GM18909 (cell line): ENCODE measurements around the gene BCL6B.
"Not testable (repeated sequence)": the region's sequence is repeated elsewhere in the genome, so short reads cannot be mapped to it uniquely, and the experiment has no call there.

ENCODE experiments used
- ATAC-seq: cut with Tn5 transposase; IDR thresholded peaks from one replicate; pipeline ENCODE4 v1.9.1; 2021; ENCODE audit warnings: mild to moderate bottlenecking; ENCODE audit not compliant: unreplicated experiment, poor library complexity

The BCL6B gene

DNA sequence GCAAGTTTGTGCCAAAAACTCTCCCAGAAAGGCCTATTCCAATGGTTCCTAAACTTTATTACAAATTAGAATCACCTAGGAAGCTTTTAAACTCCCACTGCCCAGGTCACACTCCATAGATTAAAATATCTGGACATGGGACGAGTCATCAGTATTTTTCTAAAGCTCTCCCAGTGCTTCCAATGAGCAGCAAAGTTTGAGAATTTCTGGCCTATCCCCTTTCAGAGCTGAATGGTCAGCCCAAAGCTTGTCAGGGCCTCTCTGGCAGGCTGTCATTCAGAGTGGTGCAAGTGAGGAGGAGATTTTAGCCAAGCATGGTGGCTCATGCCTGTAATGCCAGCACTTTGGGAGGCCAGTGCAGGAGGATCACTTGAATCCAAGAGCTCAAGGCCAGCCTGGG, 2.4 kb downstream of the BCL6B start:
- ATAC-seq, result no peak

- no peak for ATAC-seq
Measured at GRCh38 chr17:7026471-7027115, 3.7 kb downstream of the BCL6B start.

GRCh38 chr17:7027335-7027734, 4.5 kb downstream of the BCL6B start:
- no peak for ATAC-seq

DNA sequence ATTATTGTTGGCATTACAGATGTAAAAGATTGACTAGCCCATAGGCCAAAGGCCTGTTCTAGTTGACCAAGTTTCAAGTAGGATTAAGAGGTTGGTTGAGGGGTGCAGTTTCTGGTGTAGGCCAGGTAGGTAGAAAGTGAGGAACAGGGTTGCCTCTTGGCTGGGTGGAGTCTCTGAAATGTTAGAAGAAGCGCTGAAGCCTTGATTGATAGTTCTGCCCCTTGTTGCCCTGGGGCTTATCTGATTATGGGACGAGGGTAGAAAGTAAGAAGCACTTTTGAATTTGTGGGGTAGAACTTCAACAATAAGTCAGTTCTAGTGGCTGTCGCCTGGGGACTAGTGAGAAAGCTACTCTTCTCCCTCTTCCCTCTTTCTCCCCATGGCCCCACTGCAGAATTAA, 6.2 kb downstream of the BCL6B start:
- ATAC-seq, result no peak

DNA sequence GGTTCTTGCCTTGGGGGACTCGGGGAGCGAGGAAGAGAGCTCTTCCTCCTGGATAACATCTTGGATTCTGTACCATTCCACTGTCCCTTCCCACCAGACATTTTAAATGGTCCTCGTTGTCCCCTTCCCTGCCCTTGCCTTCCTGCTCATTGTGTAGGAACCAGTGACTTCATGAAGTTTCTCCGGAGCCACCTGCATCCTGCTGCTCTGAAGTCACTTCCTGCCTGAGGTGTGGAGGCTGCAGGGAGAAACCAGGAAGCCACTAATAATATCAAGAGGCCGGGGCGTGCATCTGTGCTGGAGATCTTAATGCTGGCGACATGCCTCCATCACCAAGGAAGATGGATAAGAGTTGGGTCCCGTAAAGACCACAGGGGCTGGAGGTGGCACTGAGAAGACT, 6.8 kb downstream of the BCL6B start:
- no peak for ATAC-seq

DNA sequence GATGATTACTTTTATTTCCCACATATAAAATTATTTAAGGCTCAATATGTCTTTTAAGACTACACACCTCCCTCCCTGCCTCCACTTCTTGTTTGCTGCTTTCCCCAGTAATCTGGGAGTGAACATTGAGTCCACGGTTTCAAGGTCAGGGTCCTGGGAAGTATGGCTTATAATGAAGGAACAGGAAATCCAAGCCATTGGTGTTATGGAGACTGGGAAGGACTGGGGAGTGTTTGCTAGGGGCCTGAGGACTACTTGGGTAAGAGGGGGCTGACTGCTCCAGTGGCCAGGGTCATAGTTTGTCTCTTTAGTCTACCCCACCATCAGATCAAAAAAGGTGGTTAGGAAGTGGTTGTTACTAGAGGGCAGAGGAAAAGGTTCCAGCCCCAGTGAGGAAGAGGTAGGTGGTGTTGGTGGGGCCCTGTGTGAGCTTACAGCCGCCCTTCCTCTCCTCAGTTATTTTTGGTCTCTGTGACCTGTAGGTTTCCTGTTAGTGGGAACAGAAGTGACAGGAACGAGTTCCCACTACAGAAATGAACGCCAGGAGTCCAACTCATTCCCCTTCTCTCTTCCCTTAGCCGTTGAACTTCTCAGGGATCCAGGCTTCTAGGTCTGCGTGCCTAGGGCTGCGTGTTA, 12.2 kb downstream of the BCL6B start:
- ATAC-seq, result peak; percentile 11

GRCh38 chr17:7035591-7036368, 12.9 kb downstream of the BCL6B start, which contains the start of gene SLC16A13:
Gene SLC16A13, plus strand, starts transcription at chr17:7036015. Its CDS starts 368 bp downstream, at chr17:7036383.
- ATAC-seq, result peak; percentile 90

- ATAC-seq, result no peak
Measured at GRCh38 chr17:7038025-7038862, 15.4 kb downstream of the BCL6B start.

- ATAC-seq, result no peak
Measured at GRCh38 chr17:7039832-7040231, 17.0 kb downstream of the BCL6B start.

DNA sequence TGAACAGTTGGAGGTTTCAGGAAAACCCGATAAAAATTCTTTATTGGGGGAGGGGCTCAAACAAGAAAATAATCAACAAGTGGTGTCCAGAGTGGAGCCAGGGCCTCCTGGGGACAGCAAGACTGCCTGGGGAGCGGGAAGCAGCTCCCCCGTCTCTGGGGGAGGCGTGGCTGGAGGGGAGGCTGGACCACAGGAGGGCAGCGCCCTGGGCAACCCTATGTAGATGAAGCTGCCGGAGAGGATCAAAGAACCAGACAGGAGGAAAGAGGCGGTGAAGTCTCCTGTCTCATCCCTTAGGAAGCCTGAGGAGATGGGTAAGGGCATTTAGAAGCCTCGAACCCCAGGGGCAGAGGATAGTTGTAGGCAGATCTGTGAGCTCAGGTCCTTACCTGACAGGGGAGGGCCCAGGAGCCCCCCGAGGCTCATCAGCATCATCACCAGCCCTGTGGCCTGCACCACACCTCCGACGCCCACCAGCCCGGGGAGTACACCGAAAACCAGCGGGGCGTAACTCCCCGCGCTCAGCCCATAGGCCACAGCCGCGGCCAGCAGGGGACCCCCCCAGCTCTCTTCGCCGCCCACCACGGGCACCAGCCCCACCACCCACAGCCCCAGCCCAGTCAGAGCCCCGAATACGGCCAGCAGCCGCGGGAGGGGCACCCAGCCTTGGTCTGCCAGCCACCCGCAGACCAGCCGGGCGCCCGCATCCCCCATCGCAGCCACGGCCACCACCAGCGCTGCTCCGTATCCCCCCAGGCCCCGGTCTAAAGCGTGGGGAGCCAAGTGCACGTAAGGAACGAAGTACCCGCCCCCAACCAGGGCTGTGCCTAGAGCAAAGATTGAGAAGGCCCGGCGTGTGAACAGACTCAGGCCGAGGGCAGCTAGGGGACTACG, 19.0 kb downstream of the BCL6B start:
- ATAC-seq, result no peak

DNA sequence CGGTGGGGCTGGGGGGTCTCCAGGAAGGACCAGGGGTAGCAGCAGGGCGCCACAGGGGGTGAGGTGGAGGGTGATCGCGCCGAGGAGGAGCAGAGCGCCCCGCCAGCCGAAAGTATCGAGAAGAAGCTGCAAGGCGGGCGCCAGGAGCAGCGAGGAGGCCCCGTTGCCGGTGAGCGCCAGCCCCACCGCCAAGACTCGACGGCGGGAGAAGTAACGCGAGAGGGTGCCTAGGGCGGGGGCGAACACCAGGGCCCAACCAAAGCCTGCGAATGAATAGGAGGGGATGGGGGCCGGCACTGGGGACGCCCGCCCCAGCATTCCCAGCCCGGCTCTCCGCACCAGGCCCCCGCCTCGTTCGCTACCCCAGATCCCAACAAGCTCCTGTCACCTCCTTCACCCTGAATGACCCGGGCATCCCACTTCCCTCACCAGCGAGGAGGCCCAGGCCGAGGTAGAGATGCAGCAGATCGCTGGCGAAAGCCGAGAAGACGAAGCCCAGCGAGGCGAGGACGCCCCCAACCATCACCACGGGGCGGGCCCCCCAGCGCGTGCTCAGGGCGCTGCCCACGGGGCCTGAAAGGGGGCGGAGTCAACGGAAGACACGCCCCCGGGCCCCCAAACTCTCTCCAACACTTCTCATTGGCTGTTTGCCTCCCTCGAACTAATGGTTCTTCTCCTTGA, 19.8 kb downstream of the BCL6B start:
- no peak for ATAC-seq

GRCh38 chr17:7043182-7043496, 20.3 kb downstream of the BCL6B start:
- no peak for ATAC-seq

GRCh38 chr17:7043497-7044198, 20.8 kb downstream of the BCL6B start, which contains the start of gene SLC16A11:
Gene SLC16A11, minus strand, starts transcription at chr17:7044092. Its CDS starts 579 bp downstream, at chr17:7043513.
- ATAC-seq, result no peak

DNA sequence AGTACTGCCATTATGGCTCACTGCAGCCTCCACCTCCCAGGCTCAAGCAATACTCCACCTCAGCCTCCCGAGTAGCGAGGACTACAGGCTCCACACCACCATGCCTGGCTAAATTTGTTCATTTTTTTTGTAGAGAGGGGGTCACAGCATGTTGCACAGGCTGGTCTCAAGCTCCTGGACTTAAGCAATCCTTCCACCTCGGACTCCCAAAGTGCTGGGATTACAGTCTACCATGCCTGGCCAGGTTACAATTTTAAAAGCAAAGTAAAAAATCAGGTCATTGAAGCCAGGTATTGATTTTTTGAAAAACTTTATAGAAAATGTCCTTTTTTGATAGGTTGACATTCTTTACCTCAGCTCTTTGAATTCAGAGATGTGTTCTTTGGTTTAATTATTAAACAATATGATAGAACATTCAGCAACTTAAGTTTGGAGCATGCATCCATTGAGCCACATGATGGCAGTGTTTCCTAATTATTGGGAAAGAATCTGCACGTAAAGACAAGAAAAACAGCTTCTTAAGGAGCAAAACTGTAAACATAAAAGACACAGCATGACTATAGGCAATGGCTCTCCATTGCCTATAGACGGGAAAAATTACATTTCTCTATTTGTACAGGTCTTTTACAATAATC, 22.8 kb downstream of the BCL6B start:
- ATAC-seq, result no peak

- ATAC-seq, result no peak
Measured at GRCh38 chr17:7046127-7046724, 23.4 kb downstream of the BCL6B start.

DNA sequence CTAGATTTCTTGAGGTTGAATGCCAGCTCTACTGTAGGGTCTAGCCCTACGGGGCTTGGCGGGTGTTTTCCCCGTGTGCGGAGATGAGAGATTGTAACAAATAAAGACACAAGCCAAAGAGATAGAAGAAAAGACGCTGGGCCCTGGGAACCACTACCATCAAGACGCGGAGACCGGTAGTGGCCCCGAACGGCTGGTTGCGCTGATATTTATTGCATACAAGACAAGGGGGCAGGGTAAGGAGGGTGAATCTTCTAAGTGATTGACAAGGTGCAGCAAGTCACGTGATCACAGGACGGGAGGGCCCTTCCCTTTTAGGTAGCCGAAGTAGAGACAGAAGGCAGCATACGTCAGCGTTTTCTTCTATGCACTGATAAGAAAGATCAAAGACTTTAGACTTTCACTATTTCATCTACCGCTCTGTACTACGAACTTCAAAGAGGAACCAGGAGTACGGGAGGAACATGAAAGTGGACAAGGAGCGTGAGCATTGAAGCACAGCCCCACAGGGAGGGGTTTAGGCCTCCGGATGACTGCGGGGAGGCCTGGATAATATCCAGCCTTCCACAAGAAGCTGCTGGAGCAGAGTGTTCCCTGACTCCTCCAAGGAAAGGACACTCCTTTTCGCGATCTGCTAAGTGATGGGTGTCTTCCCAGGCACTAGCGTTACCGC, 24.0 kb downstream of the BCL6B start:
- not testable (repeated sequence) for ATAC-seq

DNA sequence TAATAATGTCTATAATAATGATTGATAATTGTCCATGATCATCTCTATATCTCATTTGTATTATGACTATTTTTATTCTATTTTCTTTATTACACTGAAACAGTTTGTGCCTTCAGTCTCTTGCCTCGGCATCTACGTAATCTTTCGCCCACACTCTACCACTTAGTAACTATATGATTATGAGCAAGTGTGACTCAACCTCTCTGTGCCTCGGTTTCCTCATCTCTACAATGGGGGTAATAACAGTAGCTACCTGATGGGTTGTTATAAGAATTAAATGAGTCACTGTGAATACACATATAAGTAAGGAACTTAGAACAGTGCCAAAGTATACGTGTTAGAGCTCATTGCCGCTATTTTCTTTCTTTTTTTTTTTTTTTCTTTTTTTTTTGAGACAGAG, 24.7 kb downstream of the BCL6B start:
- no peak for ATAC-seq
